Measurements from ENCODE around the gene OR1S1.
A peak's percentile ranks its signal among the peaks of the same experiment; 100 is the strongest.
"Not testable (repeated sequence)": the region's sequence is repeated elsewhere in the genome, so short reads cannot be mapped to it uniquely, and the experiment has no call there.

Gene OR1S1

GRCh38 chr11:58212420-58212819, at the start of gene OR1S1:
TSS of gene OR1S1 (plus strand) at chr11:58212720.
- not testable (repeated sequence) for H3K27me3 ChIP-seq (ENCODE audit: control insufficient read depth in 2 of 2, insufficient read depth in 2 of 2, low read length in 2 of 2); H3K27ac ChIP-seq (ENCODE audit: low read depth in 2 of 2, low read length in 2 of 2); H3K4me3 ChIP-seq (ENCODE audit: low read length in 2 of 2); H3K36me3 ChIP-seq (ENCODE audit: control insufficient read depth in 2 of 2, insufficient read depth in 2 of 2, low read length in 2 of 2); H3K4me1 ChIP-seq (ENCODE audit: control insufficient read depth in 2 of 2, insufficient read depth in 2 of 2, low read length in 2 of 2); H3K9me3 ChIP-seq (ENCODE audit: control insufficient read depth in 2 of 2, low read length in 2 of 2); H3K9ac ChIP-seq (ENCODE audit: low read depth in 1 of 2, low read length in 2 of 2)

GRCh38 chr11:58164389-58164788, 48.1 kb upstream of the OR1S1 start:
- H3K4me3 ChIP-seq (ENCODE audit: low read length in 2 of 2), result no peak overlapping the region
- no peak overlapping the region for H3K27ac ChIP-seq (ENCODE audit: low read depth in 2 of 2, low read length in 2 of 2)
- peaks cover 0 to 5% of the 10 kb centered on the region in 2 donors for H3K4me1 ChIP-seq (ENCODE audit: control insufficient read depth in 2 of 2, insufficient read depth in 2 of 2, low read length in 2 of 2)
- no peaks in the 10 kb centered on the region for H3K27me3 ChIP-seq (ENCODE audit: control insufficient read depth in 2 of 2, insufficient read depth in 2 of 2, low read length in 2 of 2)
- no peaks in the 10 kb centered on the region for H3K36me3 ChIP-seq (ENCODE audit: control insufficient read depth in 2 of 2, insufficient read depth in 2 of 2, low read length in 2 of 2)
- no peaks in the 10 kb centered on the region for H3K9me3 ChIP-seq (ENCODE audit: control insufficient read depth in 2 of 2, low read length in 2 of 2)
- no peak overlapping the region for H3K9ac ChIP-seq (ENCODE audit: low read depth in 1 of 2, low read length in 2 of 2)

- H3K27ac ChIP-seq (ENCODE audit: low read depth in 2 of 2, low read length in 2 of 2), result no peak overlapping the region
- H3K9ac ChIP-seq (ENCODE audit: low read depth in 1 of 2, low read length in 2 of 2), result no peak overlapping the region
- H3K36me3 ChIP-seq (ENCODE audit: control insufficient read depth in 2 of 2, insufficient read depth in 2 of 2, low read length in 2 of 2), result no peaks in the 10 kb centered on the region
- H3K4me3 ChIP-seq (ENCODE audit: low read length in 2 of 2), result no peak overlapping the region
- peaks cover 0 to 5% of the 10 kb centered on the region in 2 donors for H3K4me1 ChIP-seq (ENCODE audit: control insufficient read depth in 2 of 2, insufficient read depth in 2 of 2, low read length in 2 of 2)
- H3K9me3 ChIP-seq (ENCODE audit: control insufficient read depth in 2 of 2, low read length in 2 of 2), result no peaks in the 10 kb centered on the region
- H3K27me3 ChIP-seq (ENCODE audit: control insufficient read depth in 2 of 2, insufficient read depth in 2 of 2, low read length in 2 of 2), result no peaks in the 10 kb centered on the region
These were observed 47.5 kb upstream of the OR1S1 start for GRCh38 chr11:58164990-58165389.

- Histone ChIP-seq H3K27ac (ENCODE audit: low read depth in 2 of 2, low read length in 2 of 2) (no peak overlapping the region), H3K4me3 (ENCODE audit: low read length in 2 of 2) (no peak overlapping the region), H3K9ac (ENCODE audit: low read depth in 1 of 2, low read length in 2 of 2) (no peak overlapping the region), H3K27me3 (ENCODE audit: control insufficient read depth in 2 of 2, insufficient read depth in 2 of 2, low read length in 2 of 2) (no peaks in the 10 kb centered on the region), H3K36me3 (ENCODE audit: control insufficient read depth in 2 of 2, insufficient read depth in 2 of 2, low read length in 2 of 2) (no peaks in the 10 kb centered on the region), H3K9me3 (ENCODE audit: control insufficient read depth in 2 of 2, low read length in 2 of 2) (no peaks in the 10 kb centered on the region), H3K4me1 (ENCODE audit: control insufficient read depth in 2 of 2, insufficient read depth in 2 of 2, low read length in 2 of 2) (peaks cover 0 to 5% of the 10 kb centered on the region in 2 donors)
These were observed 46.9 kb upstream of the OR1S1 start for GRCh38 chr11:58165504-58166106.

GRCh38 chr11:58177409-58178054, 35.0 kb upstream of the OR1S1 start:
- H3K36me3 ChIP-seq (ENCODE audit: control insufficient read depth in 2 of 2, insufficient read depth in 2 of 2, low read length in 2 of 2), result no peaks in the 10 kb centered on the region
- H3K4me3 ChIP-seq (ENCODE audit: low read length in 2 of 2), result no peak overlapping the region
- no peaks in the 10 kb centered on the region for H3K9me3 ChIP-seq (ENCODE audit: control insufficient read depth in 2 of 2, low read length in 2 of 2)
- no peak overlapping the region for H3K27ac ChIP-seq (ENCODE audit: low read depth in 2 of 2, low read length in 2 of 2)
- no peaks in the 10 kb centered on the region for H3K27me3 ChIP-seq (ENCODE audit: control insufficient read depth in 2 of 2, insufficient read depth in 2 of 2, low read length in 2 of 2)
- H3K9ac ChIP-seq (ENCODE audit: low read depth in 1 of 2, low read length in 2 of 2), result no peak overlapping the region
- no peaks in the 10 kb centered on the region for H3K4me1 ChIP-seq (ENCODE audit: control insufficient read depth in 2 of 2, insufficient read depth in 2 of 2, low read length in 2 of 2)

- no peaks in the 10 kb centered on the region for H3K9me3 ChIP-seq (ENCODE audit: control insufficient read depth in 2 of 2, low read length in 2 of 2)
- no peaks in the 10 kb centered on the region for H3K36me3 ChIP-seq (ENCODE audit: control insufficient read depth in 2 of 2, insufficient read depth in 2 of 2, low read length in 2 of 2)
- no peaks in the 10 kb centered on the region for H3K4me1 ChIP-seq (ENCODE audit: control insufficient read depth in 2 of 2, insufficient read depth in 2 of 2, low read length in 2 of 2)
- H3K9ac ChIP-seq (ENCODE audit: low read depth in 1 of 2, low read length in 2 of 2), result no peak overlapping the region
- no peak overlapping the region for H3K4me3 ChIP-seq (ENCODE audit: low read length in 2 of 2)
- no peaks in the 10 kb centered on the region for H3K27me3 ChIP-seq (ENCODE audit: control insufficient read depth in 2 of 2, insufficient read depth in 2 of 2, low read length in 2 of 2)
- H3K27ac ChIP-seq (ENCODE audit: low read depth in 2 of 2, low read length in 2 of 2), result no peak overlapping the region
These were observed 34.1 kb upstream of the OR1S1 start for GRCh38 chr11:58178444-58178843.

DNA sequence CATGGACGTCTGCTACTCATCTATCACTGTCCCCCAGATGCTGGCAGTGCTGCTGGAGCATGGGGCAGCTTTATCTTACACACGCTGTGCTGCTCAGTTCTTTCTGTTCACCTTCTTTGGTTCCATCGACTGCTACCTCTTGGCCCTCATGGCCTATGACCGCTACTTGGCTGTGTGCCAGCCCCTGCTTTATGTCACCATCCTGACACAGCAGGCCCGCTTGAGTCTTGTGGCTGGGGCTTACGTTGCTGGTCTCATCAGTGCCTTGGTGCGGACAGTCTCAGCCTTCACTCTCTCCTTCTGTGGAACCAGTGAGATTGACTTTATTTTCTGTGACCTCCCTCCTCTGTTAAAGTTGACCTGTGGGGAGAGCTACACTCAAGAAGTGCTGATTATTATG, 32.9 kb upstream of the OR1S1 start:
- Histone ChIP-seq H3K9ac (ENCODE audit: low read depth in 1 of 2, low read length in 2 of 2) (no peak overlapping the region), H3K4me3 (ENCODE audit: low read length in 2 of 2) (no peak overlapping the region), H3K9me3 (ENCODE audit: control insufficient read depth in 2 of 2, low read length in 2 of 2) (no peaks in the 10 kb centered on the region), H3K27me3 (ENCODE audit: control insufficient read depth in 2 of 2, insufficient read depth in 2 of 2, low read length in 2 of 2) (no peaks in the 10 kb centered on the region), H3K4me1 (ENCODE audit: control insufficient read depth in 2 of 2, insufficient read depth in 2 of 2, low read length in 2 of 2) (no peaks in the 10 kb centered on the region), H3K27ac (ENCODE audit: low read depth in 2 of 2, low read length in 2 of 2) (no peak overlapping the region), H3K36me3 (ENCODE audit: control insufficient read depth in 2 of 2, insufficient read depth in 2 of 2, low read length in 2 of 2) (no peaks in the 10 kb centered on the region)

DNA sequence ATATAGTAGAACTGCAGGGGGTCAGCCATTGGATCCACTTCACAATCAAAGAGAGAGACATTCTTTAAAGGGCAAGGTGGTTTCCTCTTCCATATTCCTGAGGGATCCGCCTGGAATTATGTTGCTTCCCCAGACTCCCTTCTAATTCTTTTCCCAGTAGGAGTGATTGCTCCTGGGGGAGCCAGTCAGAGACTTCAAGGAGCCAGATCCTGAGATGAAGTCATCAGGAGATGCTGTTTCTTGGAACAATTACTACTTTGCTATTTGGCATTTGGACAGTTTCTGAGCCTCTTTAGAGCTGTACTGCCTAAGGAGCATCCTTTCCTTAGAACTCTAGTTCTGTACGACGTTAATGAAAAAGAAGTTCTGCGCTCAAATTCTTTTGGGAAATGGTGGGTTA, 25.6 kb upstream of the OR1S1 start:
- H3K4me1 ChIP-seq (ENCODE audit: control insufficient read depth in 2 of 2, insufficient read depth in 2 of 2, low read length in 2 of 2), result peaks cover 2 to 5% of the 10 kb centered on the region in 2 donors
- H3K4me3 ChIP-seq (ENCODE audit: low read length in 2 of 2), result no peak overlapping the region
- H3K36me3 ChIP-seq (ENCODE audit: control insufficient read depth in 2 of 2, insufficient read depth in 2 of 2, low read length in 2 of 2), result no peaks in the 10 kb centered on the region
- H3K27me3 ChIP-seq (ENCODE audit: control insufficient read depth in 2 of 2, insufficient read depth in 2 of 2, low read length in 2 of 2), result no peaks in the 10 kb centered on the region
- H3K27ac ChIP-seq (ENCODE audit: low read depth in 2 of 2, low read length in 2 of 2), result no peak overlapping the region
- H3K9ac ChIP-seq (ENCODE audit: low read depth in 1 of 2, low read length in 2 of 2), result no peak overlapping the region
- no peaks in the 10 kb centered on the region for H3K9me3 ChIP-seq (ENCODE audit: control insufficient read depth in 2 of 2, low read length in 2 of 2)

DNA sequence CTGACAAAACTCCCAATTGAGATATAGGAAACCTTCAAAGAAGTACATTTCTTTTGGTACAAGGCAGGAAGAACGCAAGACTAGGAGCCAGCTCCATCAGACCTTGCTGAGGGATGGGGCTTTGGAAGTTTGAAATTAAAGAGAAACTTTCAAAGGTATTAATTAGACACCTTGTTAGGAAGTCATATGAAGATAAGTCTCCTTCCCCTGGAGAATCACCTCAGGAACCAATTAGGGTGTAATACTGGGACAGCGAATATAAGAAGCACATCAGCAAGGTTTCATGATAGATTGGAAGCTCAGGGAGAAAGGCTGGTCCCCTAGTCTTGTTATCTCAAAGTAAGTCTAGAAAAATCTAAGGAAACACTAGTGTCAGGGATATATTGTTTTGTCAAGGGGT, 23.8 kb upstream of the OR1S1 start, which contains the start of gene OR9Q2:
Gene OR9Q2, plus strand, starts transcription at position 301 of the 400 bp plus-strand sequence. CDS start 1,421 bp downstream, outside the sequence.
- no peaks in the 10 kb centered on the region for H3K27me3 ChIP-seq (ENCODE audit: control insufficient read depth in 2 of 2, insufficient read depth in 2 of 2, low read length in 2 of 2)

GRCh38 chr11:58192229-58192628, 20.3 kb upstream of the OR1S1 start:
- Histone ChIP-seq H3K4me1 (ENCODE audit: control insufficient read depth in 2 of 2, insufficient read depth in 2 of 2, low read length in 2 of 2) (peaks cover 12 to 18% of the 10 kb centered on the region in 2 donors), H3K27ac (ENCODE audit: low read depth in 2 of 2, low read length in 2 of 2) (peak overlapping the region; percentile 81 to 89), H3K27me3 (ENCODE audit: control insufficient read depth in 2 of 2, insufficient read depth in 2 of 2, low read length in 2 of 2) (no peaks in the 10 kb centered on the region), H3K4me3 (ENCODE audit: low read length in 2 of 2) (peak overlapping the region in 1 of 2 donors; percentile 44), H3K9ac (ENCODE audit: low read depth in 1 of 2, low read length in 2 of 2) (no peak overlapping the region), H3K9me3 (ENCODE audit: control insufficient read depth in 2 of 2, low read length in 2 of 2) (no peaks in the 10 kb centered on the region), H3K36me3 (ENCODE audit: control insufficient read depth in 2 of 2, insufficient read depth in 2 of 2, low read length in 2 of 2) (no peaks in the 10 kb centered on the region)

More for the DNA sequence above, 23.8 kb upstream of the OR1S1 start, which contains the start of gene OR9Q2:
- Histone ChIP-seq H3K27ac (ENCODE audit: low read depth in 2 of 2, low read length in 2 of 2) (no peak within 1 kb of the TSS), H3K9me3 (ENCODE audit: control insufficient read depth in 2 of 2, low read length in 2 of 2) (no peaks in the 10 kb centered on the region), H3K4me3 (ENCODE audit: low read length in 2 of 2) (no peak within 1 kb of the TSS), H3K9ac (ENCODE audit: low read depth in 1 of 2, low read length in 2 of 2) (no peak within 1 kb of the TSS), H3K4me1 (ENCODE audit: control insufficient read depth in 2 of 2, insufficient read depth in 2 of 2, low read length in 2 of 2) (peaks cover 10 to 18% of the 10 kb centered on the region in 2 donors), H3K36me3 (ENCODE audit: control insufficient read depth in 2 of 2, insufficient read depth in 2 of 2, low read length in 2 of 2) (no peaks in the 10 kb centered on the region)
